ENCODE measurements around the gene RASL10B.
"Not testable (repeated sequence)": the region's sequence is repeated elsewhere in the genome, so short reads cannot be mapped to it uniquely, and the experiment has no call there.

RASL10B gene

GRCh38 chr17:35750526-35751395 lies 19.3 kb downstream of the RASL10B start:
- Histone ChIP-seq H3K9me3 (ENCODE audit: control insufficient read depth, insufficient read depth, low read length) (no peaks in the 10 kb centered on the region), H3F3A (ENCODE audit: control insufficient read depth, insufficient read depth) (no peaks in the 10 kb centered on the region), H3K9me2 (replicated peaks; ENCODE audit: control insufficient read depth, low read length) (no peaks in the 10 kb centered on the region), H3K27ac (ENCODE audit: low read depth, low read length) (no peak overlapping the region), H3K27me3 (ENCODE audit: control insufficient read depth, low read length) (peaks cover 40% of the 10 kb centered on the region), H3K36me3 (ENCODE audit: control insufficient read depth, low read length) (no peaks in the 10 kb centered on the region), H3K4me3 (ENCODE audit: low read length) (no peak overlapping the region), H3K4me1 (ENCODE audit: control insufficient read depth, low read length) (peaks cover 7% of the 10 kb centered on the region), H3K79me2 (ENCODE audit: control insufficient read depth, low read length) (no peaks in the 10 kb centered on the region), H4K20me1 (ENCODE audit: control insufficient read depth, insufficient read depth, low read depth, low read length) (no peaks in the 10 kb centered on the region), H3K4me2 (ENCODE audit: low read length) (peak overlapping the region; percentile 20; the same call in 1 of the 2 replicates)
- TF ChIP-seq EZH2phosphoT487 (IDR thresholded peaks at IDR 0.05; ENCODE audit: borderline replicate concordance, low read length) (no peak), CTCF (IDR thresholded peaks at IDR 0.05; ENCODE audit: low read depth, low read length, poor library complexity, severe bottlenecking) (no peak)

DNA sequence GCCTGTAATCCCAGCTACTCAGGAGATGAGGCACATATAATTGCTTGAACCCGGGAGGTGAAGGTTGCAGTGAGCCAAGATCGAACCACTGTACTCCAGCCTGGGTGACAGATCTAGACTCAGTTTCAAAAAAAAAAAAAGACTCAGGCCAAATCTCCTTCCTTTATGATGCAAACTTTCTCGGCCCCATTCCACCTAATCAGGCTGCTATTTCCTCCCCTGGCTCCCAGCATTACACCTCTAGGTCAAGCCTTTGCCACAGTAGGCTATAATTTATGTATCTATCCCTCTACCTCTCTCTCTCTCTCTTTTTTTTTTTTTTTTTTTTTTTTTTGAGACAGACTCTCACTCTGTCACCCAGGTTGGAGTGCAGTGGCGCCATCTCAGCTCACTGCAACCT lies 20.1 kb downstream of the RASL10B start:
- not testable (repeated sequence) for H3K4me2 ChIP-seq (ENCODE audit: low read length); H3K9me2 ChIP-seq (replicated peaks; ENCODE audit: control insufficient read depth, low read length); H4K20me1 ChIP-seq (ENCODE audit: control insufficient read depth, insufficient read depth, low read depth, low read length); H3F3A ChIP-seq (ENCODE audit: control insufficient read depth, insufficient read depth); H3K27ac ChIP-seq (ENCODE audit: low read depth, low read length); H3K36me3 ChIP-seq (ENCODE audit: control insufficient read depth, low read length); H3K9me3 ChIP-seq (ENCODE audit: control insufficient read depth, insufficient read depth, low read length); H3K4me3 ChIP-seq (ENCODE audit: low read length); H3K79me2 ChIP-seq (ENCODE audit: control insufficient read depth, low read length)
- Histone ChIP-seq H3K27me3 (ENCODE audit: control insufficient read depth, low read length) (peaks cover 40% of the 10 kb centered on the region), H3K4me1 (ENCODE audit: control insufficient read depth, low read length) (peaks cover 15% of the 10 kb centered on the region)

DNA sequence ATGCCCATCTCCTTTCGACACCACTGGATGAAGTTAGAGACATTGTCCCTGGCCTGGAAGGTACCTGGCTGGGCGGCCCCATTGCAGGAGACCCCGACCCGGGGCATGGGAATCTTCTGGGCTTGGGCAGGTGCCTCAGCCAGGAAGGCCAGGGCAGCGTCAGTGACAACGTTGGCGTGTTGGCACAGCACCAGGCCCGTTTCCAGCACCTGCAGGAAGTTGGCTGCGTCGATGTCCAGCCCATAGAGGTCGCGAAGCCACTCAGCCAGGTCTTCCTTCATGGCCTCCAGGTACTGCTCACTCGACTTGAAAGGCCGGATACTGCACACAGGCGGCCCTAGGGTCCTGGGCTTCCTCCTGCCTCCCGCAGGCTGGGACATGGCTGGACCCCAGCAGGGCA lies 21.0 kb downstream of the RASL10B start:
- Histone ChIP-seq H3F3A (ENCODE audit: control insufficient read depth, insufficient read depth) (no peaks in the 10 kb centered on the region), H3K9me2 (replicated peaks; ENCODE audit: control insufficient read depth, low read length) (no peaks in the 10 kb centered on the region), H3K36me3 (ENCODE audit: control insufficient read depth, low read length) (no peaks in the 10 kb centered on the region), H4K20me1 (ENCODE audit: control insufficient read depth, insufficient read depth, low read depth, low read length) (no peaks in the 10 kb centered on the region), H3K27me3 (ENCODE audit: control insufficient read depth, low read length) (peaks cover 40% of the 10 kb centered on the region), H3K79me2 (ENCODE audit: control insufficient read depth, low read length) (no peaks in the 10 kb centered on the region), H3K4me3 (ENCODE audit: low read length) (no peak overlapping the region), H3K4me1 (ENCODE audit: control insufficient read depth, low read length) (peaks cover 16% of the 10 kb centered on the region), H3K9me3 (ENCODE audit: control insufficient read depth, insufficient read depth, low read length) (no peaks in the 10 kb centered on the region), H3K27ac (ENCODE audit: low read depth, low read length) (no peak overlapping the region), H3K4me2 (ENCODE audit: low read length) (no peak overlapping the region)
- TF ChIP-seq CTCF (IDR thresholded peaks at IDR 0.05; ENCODE audit: low read depth, low read length, poor library complexity, severe bottlenecking) (no peak), EZH2phosphoT487 (IDR thresholded peaks at IDR 0.05; ENCODE audit: borderline replicate concordance, low read length) (no peak)

DNA sequence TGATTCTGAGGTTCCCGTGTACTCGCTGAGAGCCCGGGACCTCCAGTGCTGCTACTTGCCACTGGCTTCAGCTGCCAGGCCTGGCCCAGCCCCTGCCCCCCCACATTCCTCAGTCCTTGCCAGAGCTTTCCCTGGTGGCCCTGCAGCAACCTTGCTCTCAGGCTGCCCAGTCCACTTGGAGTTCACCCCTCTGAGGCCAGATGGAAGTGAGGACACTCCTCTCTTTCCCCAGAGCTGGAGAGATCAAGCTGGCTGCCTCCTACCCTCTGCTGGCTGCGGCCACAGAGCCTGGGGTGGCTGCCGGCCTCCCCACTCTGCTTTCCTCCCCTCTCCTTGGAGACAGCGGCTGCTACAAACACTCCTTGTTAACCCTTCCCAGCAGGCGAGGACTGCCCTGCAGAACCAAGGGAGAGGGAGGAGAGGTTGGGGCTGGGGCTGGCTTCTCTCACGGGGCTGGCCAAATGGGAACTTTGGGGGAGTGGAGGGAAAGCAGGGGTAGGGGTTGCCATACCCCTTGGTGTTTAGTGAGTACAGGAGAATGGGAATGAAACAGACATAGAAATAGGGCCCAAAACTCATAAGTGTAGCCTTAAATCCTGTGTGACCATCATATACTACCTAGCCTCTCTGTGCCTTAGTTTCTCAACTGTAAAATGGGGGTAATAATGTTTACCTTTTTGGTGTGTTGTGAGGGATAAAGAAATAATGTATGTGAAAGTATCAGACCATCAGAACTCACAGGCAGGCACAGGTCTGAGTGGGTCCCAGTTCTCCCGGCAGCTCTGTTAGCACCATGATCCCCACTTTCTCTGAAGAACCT lies 21.7 kb downstream of the RASL10B start, which contains the start of gene GAS2L2:
TSS of gene GAS2L2 (minus strand) at position 295 of the 820 bp plus-strand sequence. CDS start 389 bp downstream, outside the sequence.
- H3K27ac ChIP-seq (ENCODE audit: low read depth, low read length): no peak within 1 kb of the TSS
- no peak within 1 kb of the TSS for H3K4me3 ChIP-seq (ENCODE audit: low read length)
- TF ChIP-seq CTCF (IDR thresholded peaks at IDR 0.05; ENCODE audit: low read depth, low read length, poor library complexity, severe bottlenecking): no peak
- TF ChIP-seq EZH2phosphoT487 (IDR thresholded peaks at IDR 0.05; ENCODE audit: borderline replicate concordance, low read length): no peak
- no peaks in the 10 kb centered on the region for H3K79me2 ChIP-seq (ENCODE audit: control insufficient read depth, low read length)
- H3K9me3 ChIP-seq (ENCODE audit: control insufficient read depth, insufficient read depth, low read length): no peaks in the 10 kb centered on the region
- no peak within 1 kb of the TSS for H3K4me2 ChIP-seq (ENCODE audit: low read length)
- no peaks in the 10 kb centered on the region for H3K9me2 ChIP-seq (replicated peaks; ENCODE audit: control insufficient read depth, low read length)
- no peaks in the 10 kb centered on the region for H3K36me3 ChIP-seq (ENCODE audit: control insufficient read depth, low read length)
- H3K4me1 ChIP-seq (ENCODE audit: control insufficient read depth, low read length): peaks cover 16% of the 10 kb centered on the region
- H3F3A ChIP-seq (ENCODE audit: control insufficient read depth, insufficient read depth): no peaks in the 10 kb centered on the region
- no peaks in the 10 kb centered on the region for H4K20me1 ChIP-seq (ENCODE audit: control insufficient read depth, insufficient read depth, low read depth, low read length)
- H3K27me3 ChIP-seq (ENCODE audit: control insufficient read depth, low read length): peaks cover 40% of the 10 kb centered on the region

All from DOHH2 (cell line).